Urothelium cell line (cell line): ENCODE measurements around the gene FAM24B.
"Not testable (repeated sequence)": the region's sequence is repeated elsewhere in the genome, so short reads cannot be mapped to it uniquely, and the experiment has no call there.

Source experiments
- DNase-seq: peaks from one replicate; pipeline ENCODE4 v3.0.0; 2011; ENCODE audit warnings: low spot score, mixed read lengths
- FAIRE-seq: peaks from 2 replicates; lab custom pipeline; 2011; peaks lifted over from hg19 to GRCh38; lab: Jason Lieb, UNC

The FAM24B gene, protein sequence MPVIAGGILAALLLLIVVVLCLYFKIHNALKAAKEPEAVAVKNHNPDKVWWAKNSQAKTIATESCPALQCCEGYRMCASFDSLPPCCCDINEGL

GRCh38 chr10:122879339-122880273 lies at the start of gene FAM24B:
Gene FAM24B (minus strand): TSS chr10:122879581. CDS start chr10:122850515, 29,066 bp downstream.
- FAIRE-seq (peak; percentile 72), DNase-seq (peak; percentile 95)

DNA sequence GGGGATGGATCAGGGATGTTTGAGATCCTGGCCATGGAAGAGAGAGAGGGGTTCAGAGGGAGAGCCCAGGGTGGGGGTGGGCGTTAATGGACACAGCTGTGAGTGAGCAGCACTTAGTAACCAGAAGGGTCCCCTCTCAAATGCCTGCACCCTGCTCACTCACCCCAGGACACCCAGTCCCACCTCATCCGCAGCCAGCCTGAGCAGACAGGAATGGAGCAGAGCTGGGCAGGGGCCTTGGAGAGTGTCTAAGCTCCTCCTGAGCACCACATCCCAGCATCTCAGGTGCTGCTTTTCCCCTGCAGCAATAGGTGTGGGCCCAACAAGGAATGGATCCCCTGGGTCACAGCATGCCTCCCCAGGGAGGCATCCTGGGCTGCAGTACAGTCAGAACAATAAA lies 36.3 kb upstream of the FAM24B start:
- no peak for FAIRE-seq
- no peak for DNase-seq

DNA sequence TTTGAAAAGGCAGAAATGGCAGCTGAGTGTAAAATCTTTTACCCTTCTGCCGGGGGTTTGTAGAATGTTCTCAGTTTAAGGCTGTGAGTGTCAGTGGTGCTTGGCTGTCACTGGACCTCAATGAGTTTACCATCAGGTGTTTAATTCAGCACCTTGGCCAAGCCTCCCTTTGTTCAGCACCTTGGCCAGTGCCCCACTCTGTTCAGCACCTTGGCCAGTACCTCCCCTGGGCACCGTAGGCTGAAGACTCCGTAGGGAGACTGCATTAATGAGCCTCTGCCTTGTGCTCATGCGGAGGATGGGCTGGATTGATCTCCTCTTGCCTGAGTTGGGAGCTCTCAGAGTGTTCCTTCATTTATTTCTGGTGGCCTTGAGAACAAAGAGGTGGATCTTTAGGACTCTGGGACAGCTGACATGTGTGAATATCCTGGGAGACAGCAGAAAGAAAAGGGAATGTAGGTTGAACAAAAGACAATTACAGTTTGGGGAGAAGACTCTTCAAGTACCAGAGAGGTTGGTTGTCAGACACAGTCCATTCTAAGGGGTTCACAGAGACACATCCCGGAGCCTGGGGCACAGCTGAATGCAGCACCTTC lies 32.6 kb upstream of the FAM24B start:
- peak; percentile 69 for FAIRE-seq

DNA sequence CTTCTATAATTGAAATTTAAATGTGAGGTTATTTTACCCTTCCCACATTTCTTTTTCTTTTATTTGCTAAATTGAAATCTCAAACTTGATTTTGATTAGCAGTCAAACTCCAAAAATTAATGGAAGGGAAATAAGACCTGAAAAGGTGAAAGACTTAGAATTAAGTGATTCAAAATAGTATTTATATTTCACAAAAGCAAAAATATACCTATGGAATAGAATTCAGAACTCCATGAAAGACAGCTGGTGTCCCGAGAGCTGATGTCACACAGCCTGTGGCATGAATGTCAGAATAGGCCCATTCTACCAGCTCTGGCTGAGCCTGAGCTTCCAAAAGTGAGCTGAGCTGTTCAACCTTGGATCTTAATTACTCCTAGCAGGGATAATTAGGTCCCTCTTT lies 30.9 kb upstream of the FAM24B start, which contains the start of gene FAM24A:
TSS of gene FAM24A (plus strand) at position 301 of the 400 bp plus-strand sequence. CDS start 1,025 bp downstream, outside the sequence.
- FAIRE-seq (no peak), DNase-seq (no peak)

More for the DNA sequence above, 32.6 kb upstream of the FAM24B start:
- DNase-seq, result peak; percentile 66

- not testable (repeated sequence) for FAIRE-seq
These were observed 24.5 kb upstream of the FAM24B start for GRCh38 chr10:122903861-122904260.

DNA sequence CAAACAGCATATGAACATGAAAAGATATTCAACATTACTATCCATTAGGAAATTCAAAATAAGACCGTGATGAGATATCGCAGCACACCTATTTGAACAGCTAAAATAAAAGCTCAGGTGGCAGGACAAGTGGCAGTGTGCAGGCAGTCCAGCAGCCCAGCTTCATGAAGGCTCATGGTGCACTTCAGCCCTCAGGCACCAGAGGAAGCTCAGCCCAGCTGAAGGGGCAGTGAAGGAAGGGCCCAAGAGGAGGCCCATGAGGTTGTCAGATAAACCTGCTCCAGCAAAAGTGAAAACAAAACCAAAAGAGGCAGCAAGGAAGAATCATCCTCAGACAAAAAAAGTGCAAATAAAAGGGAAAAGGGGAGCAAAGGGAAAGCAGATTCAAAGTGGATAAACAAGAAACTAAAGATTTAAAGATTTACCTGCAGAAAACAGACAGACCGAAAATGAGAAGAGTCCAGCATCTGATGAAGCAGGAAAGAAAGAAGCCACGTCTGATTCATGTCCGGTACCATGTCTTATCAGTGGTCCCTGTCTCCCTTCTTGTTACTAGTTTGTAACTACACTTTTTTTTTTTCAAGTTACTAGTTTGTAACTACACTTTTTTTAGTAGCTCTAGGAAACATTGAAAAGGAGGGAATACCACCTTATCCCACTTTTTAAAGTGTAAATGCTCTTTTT lies 15.0 kb upstream of the FAM24B start:
- FAIRE-seq (no peak), DNase-seq (no peak)

More at GRCh38 chr10:122903861-122904260, 24.5 kb upstream of the FAM24B start:
- not testable (repeated sequence) for DNase-seq

DNA sequence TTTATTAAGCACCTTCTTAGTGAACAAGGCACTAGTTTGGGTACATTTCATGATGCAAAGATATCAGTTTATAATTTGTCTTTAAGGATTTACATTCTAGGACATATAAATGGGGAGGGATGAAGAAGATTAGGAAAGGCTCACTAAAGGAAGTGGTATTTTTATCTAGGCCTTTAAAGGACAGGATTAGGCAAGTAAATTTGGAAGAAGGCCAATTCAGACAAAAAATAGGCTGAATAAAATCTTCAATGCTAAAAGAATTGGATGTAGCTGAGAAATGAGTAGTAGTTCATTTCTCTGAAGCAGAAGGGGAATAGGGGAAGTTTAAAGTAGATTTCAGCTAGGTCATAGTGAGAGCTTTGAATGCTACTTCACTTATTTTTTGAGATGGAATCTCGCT lies 4.8 kb upstream of the FAM24B start:
- no peak for FAIRE-seq

GRCh38 chr10:122882766-122883165 lies 3.4 kb upstream of the FAM24B start:
- no peak for DNase-seq
- FAIRE-seq, result no peak

More for the DNA sequence above, 4.8 kb upstream of the FAM24B start:
- no peak for DNase-seq

- FAIRE-seq (no peak), DNase-seq (peak; percentile 9)
These were observed 512 bp downstream of the FAM24B start for GRCh38 chr10:122878799-122879338.

GRCh38 chr10:122877264-122877663 lies 2.1 kb downstream of the FAM24B start:
- no peak for FAIRE-seq
- DNase-seq, result no peak

- DNase-seq (no peak), FAIRE-seq (no peak)
These were observed 2.9 kb downstream of the FAM24B start for GRCh38 chr10:122876467-122876855.

- FAIRE-seq (no peak), DNase-seq (no peak)
These were observed 3.4 kb downstream of the FAM24B start for GRCh38 chr10:122875843-122876466.

DNA sequence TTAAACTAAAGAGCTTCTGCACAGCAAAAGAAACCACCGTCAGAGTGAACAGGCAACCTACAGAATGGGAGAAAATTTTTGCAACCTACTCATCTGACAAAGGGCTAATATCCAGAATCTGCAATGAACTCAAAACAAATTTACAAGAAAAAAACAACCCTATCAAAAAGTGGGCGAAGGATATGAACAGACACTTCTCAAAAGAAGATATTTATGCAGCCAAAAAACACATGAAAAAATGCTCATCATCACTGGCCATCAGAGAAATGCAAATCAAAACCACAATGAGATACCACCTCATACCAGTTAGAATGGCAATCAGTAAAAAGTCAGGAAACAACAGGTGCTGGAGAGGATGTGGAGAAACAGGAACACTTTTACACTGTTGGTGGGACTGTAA lies 7.4 kb downstream of the FAM24B start:
- not testable (repeated sequence) for FAIRE-seq, DNase-seq

DNA sequence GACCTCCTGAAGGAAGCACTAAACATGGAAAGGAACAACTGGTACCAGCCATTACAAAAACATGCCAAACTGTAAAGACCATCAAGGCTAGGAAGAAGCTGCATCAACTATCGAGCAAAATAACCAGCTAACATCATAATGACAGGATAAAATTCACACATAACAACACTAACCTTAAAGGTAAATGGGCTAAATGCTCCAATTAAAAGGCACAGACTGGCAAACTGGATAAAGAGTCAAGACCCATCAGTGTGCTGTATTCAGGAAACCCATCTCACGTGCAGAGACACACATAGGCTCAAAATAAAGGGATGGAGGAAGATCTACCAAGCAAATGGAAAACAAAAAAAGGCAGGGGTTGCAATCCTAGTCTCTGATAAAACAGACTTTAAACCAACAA lies 10.6 kb downstream of the FAM24B start:
- DNase-seq, FAIRE-seq: not testable (repeated sequence)

- FAIRE-seq, DNase-seq: not testable (repeated sequence)
These were observed 12.5 kb downstream of the FAM24B start for GRCh38 chr10:122866757-122867482.

DNA sequence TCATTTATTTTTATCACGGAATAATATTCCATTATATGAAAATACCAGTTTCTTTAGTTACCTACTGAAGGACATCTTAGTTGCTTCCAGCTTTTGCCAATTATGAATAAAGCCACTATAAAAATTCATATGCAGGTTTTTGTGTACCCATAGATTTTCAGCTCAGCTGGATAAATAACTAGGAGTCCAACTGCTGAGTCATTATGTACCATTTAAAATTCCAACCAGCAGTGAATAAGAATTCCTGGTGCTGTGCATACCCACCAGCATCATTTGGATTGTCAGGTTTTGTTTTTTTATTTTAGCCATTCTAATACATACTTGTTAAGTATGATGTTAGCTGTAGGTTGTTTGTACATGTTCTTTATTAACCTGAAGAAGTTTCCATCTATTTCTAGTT lies 14.5 kb downstream of the FAM24B start:
- no peak for FAIRE-seq
- DNase-seq, result no peak

GRCh38 chr10:122864194-122864592 lies 15.2 kb downstream of the FAM24B start:
- DNase-seq (no peak), FAIRE-seq (no peak)

GRCh38 chr10:122863216-122864193 lies 15.9 kb downstream of the FAM24B start:
- no peak for FAIRE-seq
- no peak for DNase-seq
